HEK293 (cell line): Measurements from ENCODE around the gene TAS2R9.
A peak's percentile ranks its signal among the peaks of the same experiment; 100 is the strongest.

Experiments
- CTCF ChIA-PET: fragments of 350-600 bp; formaldehyde crosslinking; extraction: SDS; loops from one replicate; lab custom pipeline; 2021; ENCODE audit warnings: antibody characterized with exemption; lab: Yijun Ruan, JAX
- POLR2A ChIA-PET: fragments of 300-600 bp; formaldehyde crosslinking; extraction: SDS; loops from one replicate; lab custom pipeline; 2020; ENCODE audit warnings: antibody characterized with exemption, inconsistent platforms; lab: Yijun Ruan, JAX
- H3K27ac ChIP-seq: fragments of 200-500 bp; sonication (Bioruptor generic); 2 replicates; pipeline ENCODE4 v1.5.1; 2014; ENCODE audit warnings: low read depth, low read length, control low read depth, inconsistent platforms; ENCODE audit errors: extremely low read depth
- H3K36me3 ChIP-seq, 2 experiments: fragments of 200-500 bp in 1 of 2; sonication (Bioruptor generic) in 1 of 2; 1 replicate in 1 of 2; 2 replicates in 1 of 2; pipeline ENCODE4 v1.5.1; 2014 to 2017; ENCODE audit warnings: inconsistent platforms in 2 of 2, low read length in 2 of 2; ENCODE audit not compliant: control insufficient read depth in 2 of 2, insufficient read depth in 1 of 2
- H3K4me1 ChIP-seq: fragments of 200-500 bp; sonication (Bioruptor generic); 2 replicates; pipeline ENCODE4 v1.5.1; 2014; ENCODE audit warnings: mild to moderate bottlenecking, low read length, inconsistent platforms; ENCODE audit not compliant: control insufficient read depth, insufficient read depth
- H3K4me3 ChIP-seq: 2 replicates; pipeline ENCODE4 v1.5.1; 2011; ENCODE audit warnings: low read depth, mild to moderate bottlenecking, control low read depth, low read length, moderate library complexity
- H3K9me3 ChIP-seq: fragments of 200-500 bp; sonication (Bioruptor generic); 2 replicates; pipeline ENCODE4 v1.5.1; 2014; ENCODE audit warnings: low read depth, low read length, inconsistent platforms; ENCODE audit not compliant: control insufficient read depth, insufficient read depth
- FEZF1 ChIP-seq: fragments of 450-650 bp; formaldehyde crosslinking; IDR thresholded peaks from 2 replicates; pipeline ENCODE4 v1.5.1; 2016; ENCODE audit warnings: missing biosample characterization, missing genetic modification characterization
- ZIC2 ChIP-seq: fragments of 450-650 bp; formaldehyde crosslinking; IDR thresholded peaks from 2 replicates; pipeline ENCODE4 v1.5.1; 2016; ENCODE audit warnings: missing biosample characterization, missing genetic modification characterization
- ZNF146 ChIP-seq: fragments of 450-650 bp; formaldehyde crosslinking; IDR thresholded peaks from 2 replicates; pipeline ENCODE4 v1.5.1; 2016; ENCODE audit warnings: missing biosample characterization, missing genetic modification characterization
- ZNF155 ChIP-seq: fragments of 450-650 bp; formaldehyde crosslinking; IDR thresholded peaks from 2 replicates; pipeline ENCODE4 v1.5.1; 2016; ENCODE audit warnings: missing biosample characterization, missing genetic modification characterization
- ZNF18 ChIP-seq: fragments of 450-650 bp; formaldehyde crosslinking; IDR thresholded peaks from 2 replicates; pipeline ENCODE4 v1.5.1; 2016; ENCODE audit warnings: missing biosample characterization, missing genetic modification characterization
- ZNF211 ChIP-seq: fragments of 450-650 bp; formaldehyde crosslinking; IDR thresholded peaks from 2 replicates; pipeline ENCODE4 v1.5.1; 2016; ENCODE audit warnings: low read depth, missing biosample characterization, missing genetic modification characterization
- ZNF24 ChIP-seq: fragments of 450-650 bp; formaldehyde crosslinking; IDR thresholded peaks from 2 replicates; pipeline ENCODE4 v1.5.1; 2016; ENCODE audit warnings: missing biosample characterization, missing genetic modification characterization
- ZNF37A ChIP-seq: fragments of 450-650 bp; IDR thresholded peaks from 2 replicates; pipeline ENCODE4 v1.5.1; 2018; ENCODE audit warnings: missing biosample characterization, missing genetic modification characterization
- ZNF391 ChIP-seq: fragments of 450-650 bp; formaldehyde crosslinking; IDR thresholded peaks from 2 replicates; pipeline ENCODE4 v1.5.1; 2016; ENCODE audit warnings: low read depth, missing biosample characterization, missing genetic modification characterization, borderline replicate concordance
- ZNF623 ChIP-seq: fragments of 450-650 bp; formaldehyde crosslinking; IDR thresholded peaks from 2 replicates; pipeline ENCODE4 v1.5.1; 2016; ENCODE audit warnings: missing biosample characterization, missing genetic modification characterization
- ZNF626 ChIP-seq: fragments of 450-650 bp; sonication (Bioruptor Pico); formaldehyde crosslinking; IDR thresholded peaks from 2 replicates; pipeline ENCODE4 v1.5.1; 2018; ENCODE audit warnings: missing biosample characterization, missing genetic modification characterization, inconsistent platforms
- TF ChIP-seq, protein P1 (sequence below): fragments of 450-650 bp; formaldehyde crosslinking; IDR thresholded peaks from 2 replicates; pipeline ENCODE4 v1.5.1; 2016; ENCODE audit warnings: missing biosample characterization, missing genetic modification characterization, low read depth
- TF ChIP-seq, protein P2 (sequence below): fragments of 450-650 bp; formaldehyde crosslinking; IDR thresholded peaks from 2 replicates; pipeline ENCODE4 v1.5.1; 2016; ENCODE audit warnings: missing biosample characterization, missing genetic modification characterization
- TF ChIP-seq, protein P3 (sequence below): fragments of 450-650 bp; formaldehyde crosslinking; IDR thresholded peaks from 2 replicates; pipeline ENCODE4 v1.5.1; 2016; ENCODE audit warnings: missing biosample characterization, missing genetic modification characterization

Gene TAS2R9

GRCh38 chr12:10826258-10826657, 16.3 kb upstream of the TAS2R9 start, which contains the start of gene TAS2R10:
TSS of gene TAS2R10 (minus strand) at chr12:10826358. CDS start at chr12:10826269, 89 bp downstream.
- Histone ChIP-seq H3K36me3 (no peaks in the 10 kb centered on the region), H3K27ac (no peak within 1 kb of the TSS), H3K4me1 (no peaks in the 10 kb centered on the region), H3K4me3 (no peak within 1 kb of the TSS), H3K9me3 (no peaks in the 10 kb centered on the region)
- ChIA-PET POLR2A (no interaction called here), CTCF (no interaction called here)
- TF ChIP-seq ZNF18 (tag by site-specific recombination) (no peak), ZNF391 (tag by site-specific recombination) (no peak), ZNF146 (tag by site-specific recombination) (no peak), ZNF37A (no peak), ZNF626 (no peak)
- TF ChIP-seq, protein P1, sequence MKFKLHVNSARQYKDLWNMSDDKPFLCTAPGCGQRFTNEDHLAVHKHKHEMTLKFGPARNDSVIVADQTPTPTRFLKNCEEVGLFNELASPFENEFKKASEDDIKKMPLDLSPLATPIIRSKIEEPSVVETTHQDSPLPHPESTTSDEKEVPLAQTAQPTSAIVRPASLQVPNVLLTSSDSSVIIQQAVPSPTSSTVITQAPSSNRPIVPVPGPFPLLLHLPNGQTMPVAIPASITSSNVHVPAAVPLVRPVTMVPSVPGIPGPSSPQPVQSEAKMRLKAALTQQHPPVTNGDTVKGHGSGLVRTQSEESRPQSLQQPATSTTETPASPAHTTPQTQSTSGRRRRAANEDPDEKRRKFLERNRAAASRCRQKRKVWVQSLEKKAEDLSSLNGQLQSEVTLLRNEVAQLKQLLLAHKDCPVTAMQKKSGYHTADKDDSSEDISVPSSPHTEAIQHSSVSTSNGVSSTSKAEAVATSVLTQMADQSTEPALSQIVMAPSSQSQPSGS (tag by site-specific recombination), result no peak

- no peak for TF ChIP-seq ZNF155 (tag by site-specific recombination)
- no peak for TF ChIP-seq ZIC2 (tag by site-specific recombination)
- TF ChIP-seq FEZF1 (tag by site-specific recombination), result no peak
- TF ChIP-seq, protein P2, sequence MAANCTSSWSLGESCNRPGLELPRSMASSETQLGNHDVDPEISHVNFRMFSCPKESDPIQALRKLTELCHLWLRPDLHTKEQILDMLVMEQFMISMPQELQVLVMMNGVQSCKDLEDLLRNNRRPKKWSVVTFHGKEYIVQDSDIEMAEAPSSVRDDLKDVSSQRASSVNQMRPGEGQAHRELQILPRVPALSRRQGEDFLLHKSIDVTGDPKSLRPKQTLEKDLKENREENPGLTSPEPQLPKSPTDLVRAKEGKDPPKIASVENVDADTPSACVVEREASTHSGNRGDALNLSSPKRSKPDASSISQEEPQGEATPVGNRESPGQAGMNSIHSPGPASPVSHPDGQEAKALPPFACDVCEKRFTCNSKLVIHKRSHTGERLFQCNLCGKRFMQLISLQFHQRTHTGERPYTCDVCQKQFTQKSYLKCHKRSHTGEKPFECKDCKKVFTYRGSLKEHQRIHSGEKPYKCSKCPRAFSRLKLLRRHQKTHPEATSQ (tag by site-specific recombination), result no peak
- no peak for TF ChIP-seq ZNF211
- TF ChIP-seq, protein P3, sequence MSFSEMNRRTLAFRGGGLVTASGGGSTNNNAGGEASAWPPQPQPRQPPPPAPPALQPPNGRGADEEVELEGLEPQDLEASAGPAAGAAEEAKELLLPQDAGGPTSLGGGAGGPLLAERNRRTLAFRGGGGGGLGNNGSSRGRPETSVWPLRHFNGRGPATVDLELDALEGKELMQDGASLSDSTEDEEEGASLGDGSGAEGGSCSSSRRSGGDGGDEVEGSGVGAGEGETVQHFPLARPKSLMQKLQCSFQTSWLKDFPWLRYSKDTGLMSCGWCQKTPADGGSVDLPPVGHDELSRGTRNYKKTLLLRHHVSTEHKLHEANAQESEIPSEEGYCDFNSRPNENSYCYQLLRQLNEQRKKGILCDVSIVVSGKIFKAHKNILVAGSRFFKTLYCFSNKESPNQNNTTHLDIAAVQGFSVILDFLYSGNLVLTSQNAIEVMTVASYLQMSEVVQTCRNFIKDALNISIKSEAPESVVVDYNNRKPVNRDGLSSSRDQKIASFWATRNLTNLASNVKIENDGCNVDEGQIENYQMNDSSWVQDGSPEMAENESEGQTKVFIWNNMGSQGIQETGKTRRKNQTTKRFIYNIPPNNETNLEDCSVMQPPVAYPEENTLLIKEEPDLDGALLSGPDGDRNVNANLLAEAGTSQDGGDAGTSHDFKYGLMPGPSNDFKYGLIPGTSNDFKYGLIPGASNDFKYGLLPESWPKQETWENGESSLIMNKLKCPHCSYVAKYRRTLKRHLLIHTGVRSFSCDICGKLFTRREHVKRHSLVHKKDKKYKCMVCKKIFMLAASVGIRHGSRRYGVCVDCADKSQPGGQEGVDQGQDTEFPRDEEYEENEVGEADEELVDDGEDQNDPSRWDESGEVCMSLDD, result no peak
- TF ChIP-seq ZNF623, result no peak
- TF ChIP-seq, all 188 proteins: peak for 0
- H3K4me3 ChIP-seq, result no peak overlapping the region
- ChIA-PET POLR2A (no interaction called here), CTCF (no interaction called here)
- H3K36me3 ChIP-seq, result no peaks in the 10 kb centered on the region
- H3K9me3 ChIP-seq, result no peaks in the 10 kb centered on the region
- no peak overlapping the region for H3K27ac ChIP-seq
- no peaks in the 10 kb centered on the region for H3K4me1 ChIP-seq
Measured at GRCh38 chr12:10824957-10825356, 15.0 kb upstream of the TAS2R9 start.

DNA sequence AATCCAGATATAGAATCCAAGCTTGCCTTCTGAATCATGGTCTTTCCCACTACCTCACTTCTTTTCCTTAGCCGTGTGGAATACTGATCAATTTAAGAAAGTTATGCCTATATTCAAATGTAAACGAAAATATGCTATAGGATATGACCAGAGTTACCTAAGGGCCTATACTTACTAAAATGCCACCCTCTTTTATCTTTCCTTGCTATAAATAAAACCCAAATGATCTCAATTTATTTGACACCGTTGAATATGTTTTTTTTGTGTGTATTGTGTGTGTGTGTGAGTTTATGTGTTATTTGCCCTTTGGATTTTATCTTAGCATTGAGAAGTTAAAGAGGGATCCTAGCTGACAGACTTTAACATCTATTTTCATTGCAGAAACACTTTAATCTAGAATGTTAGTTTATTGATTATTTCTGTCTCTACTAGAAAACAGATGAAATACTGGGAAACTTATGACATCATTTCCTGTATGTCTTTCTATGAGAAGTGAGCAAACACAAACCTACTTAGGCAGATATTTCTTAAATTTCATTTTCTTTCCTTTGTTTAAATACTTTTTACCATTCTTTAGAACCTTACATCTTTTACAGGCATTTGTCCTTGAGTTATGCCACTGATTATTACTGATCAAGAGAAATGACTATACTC, 2.0 kb upstream of the TAS2R9 start:
- no peak for TF ChIP-seq ZNF24 (tag by site-specific recombination)
- TF ChIP-seq, protein P1 (tag by site-specific recombination), result peak; percentile 52
- ChIA-PET CTCF (no interaction called here), POLR2A (no interaction called here)
- H3K4me3 ChIP-seq, result no peak overlapping the region
- no peaks in the 10 kb centered on the region for H3K36me3 ChIP-seq
- no peak overlapping the region for H3K27ac ChIP-seq
- H3K4me1 ChIP-seq, result no peaks in the 10 kb centered on the region
- H3K9me3 ChIP-seq, result no peaks in the 10 kb centered on the region
